GM18502 (cell line): ENCODE data around the gene CCDC9.
"Not testable (repeated sequence)": the region's sequence is repeated elsewhere in the genome, so short reads cannot be mapped to it uniquely, and the experiment has no call there.

Experiments used
- ATAC-seq: cut with Tn5 transposase; IDR thresholded peaks from one replicate; pipeline ENCODE4 v1.9.1; 2021; ENCODE audit warnings: mild to moderate bottlenecking; ENCODE audit not compliant: unreplicated experiment, poor library complexity

The CCDC9 gene

DNA sequence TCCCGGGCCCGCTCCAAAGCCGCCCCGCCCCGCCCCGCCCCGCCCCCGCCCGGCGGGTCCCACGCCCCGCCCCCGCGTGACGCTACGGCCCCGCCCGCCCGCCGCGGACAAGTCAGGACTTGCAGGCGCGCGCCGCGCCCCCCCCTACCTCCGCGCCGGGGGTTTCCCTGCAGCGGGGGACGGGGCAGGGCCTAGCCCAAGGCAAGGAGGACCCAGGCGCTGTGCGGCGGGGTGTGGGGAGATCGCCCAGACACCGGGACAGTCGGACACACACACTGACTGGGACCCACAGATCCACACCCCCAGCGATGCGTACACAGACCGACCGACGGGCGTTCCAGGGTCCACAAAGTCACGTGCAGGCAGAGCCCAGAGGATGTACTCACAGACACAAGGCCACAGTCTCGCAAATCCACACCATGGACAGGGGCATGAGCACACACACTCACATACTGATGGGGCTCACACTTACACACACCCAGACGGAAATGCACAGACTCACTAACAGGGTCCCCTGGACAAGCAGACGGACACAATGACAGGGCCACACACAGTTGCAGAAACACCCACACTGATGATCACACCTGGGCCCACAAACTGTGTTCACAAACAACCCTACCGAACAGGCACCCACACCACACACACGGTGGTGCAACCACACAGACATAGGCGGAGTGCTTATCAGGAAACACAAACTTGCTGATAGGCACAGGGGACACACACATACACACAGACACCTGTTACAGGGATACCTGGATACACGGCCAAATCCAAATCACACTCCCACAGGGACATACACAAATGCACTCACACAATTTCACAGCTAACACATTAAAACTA, 24.9 kb upstream of the CCDC9 start:
- ATAC-seq = peak; percentile 37

DNA sequence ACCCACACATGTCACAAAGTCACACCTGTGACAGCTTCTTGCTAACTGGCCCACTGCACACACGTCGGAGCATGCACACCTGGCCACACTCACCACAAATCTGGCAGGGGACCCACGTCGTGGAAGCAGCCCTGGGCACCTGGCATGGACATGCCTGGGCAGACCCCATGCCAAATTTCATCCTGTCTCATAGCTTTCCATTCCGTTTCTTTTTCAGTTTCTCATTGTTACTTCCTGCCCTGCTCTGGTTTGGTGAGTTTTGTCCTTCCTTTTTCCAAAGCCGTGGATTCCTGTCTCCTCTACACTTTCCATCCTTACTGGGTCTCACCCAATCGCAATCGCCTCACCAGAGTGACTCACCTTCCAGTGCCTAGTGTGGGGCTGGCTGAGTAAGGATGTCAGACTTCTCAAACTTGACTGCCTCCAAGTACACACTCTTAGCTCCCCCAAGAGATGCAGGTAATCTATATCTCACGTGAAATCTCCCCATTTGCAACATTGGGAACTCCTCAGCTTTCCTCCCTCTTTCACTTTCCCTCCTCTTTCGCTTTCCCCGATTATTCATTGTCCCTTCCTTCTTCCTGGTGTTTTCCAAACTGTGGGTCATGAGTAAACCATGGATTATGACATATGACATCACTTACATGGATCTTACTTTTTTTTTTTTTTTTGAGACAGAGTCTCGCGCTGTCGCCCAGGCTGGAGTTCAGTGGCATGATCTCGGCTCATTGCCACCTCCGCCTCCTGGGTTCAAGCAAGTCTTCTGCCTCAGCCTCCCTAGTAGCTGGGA, 23.7 kb upstream of the CCDC9 start:
- ATAC-seq = no peak

DNA sequence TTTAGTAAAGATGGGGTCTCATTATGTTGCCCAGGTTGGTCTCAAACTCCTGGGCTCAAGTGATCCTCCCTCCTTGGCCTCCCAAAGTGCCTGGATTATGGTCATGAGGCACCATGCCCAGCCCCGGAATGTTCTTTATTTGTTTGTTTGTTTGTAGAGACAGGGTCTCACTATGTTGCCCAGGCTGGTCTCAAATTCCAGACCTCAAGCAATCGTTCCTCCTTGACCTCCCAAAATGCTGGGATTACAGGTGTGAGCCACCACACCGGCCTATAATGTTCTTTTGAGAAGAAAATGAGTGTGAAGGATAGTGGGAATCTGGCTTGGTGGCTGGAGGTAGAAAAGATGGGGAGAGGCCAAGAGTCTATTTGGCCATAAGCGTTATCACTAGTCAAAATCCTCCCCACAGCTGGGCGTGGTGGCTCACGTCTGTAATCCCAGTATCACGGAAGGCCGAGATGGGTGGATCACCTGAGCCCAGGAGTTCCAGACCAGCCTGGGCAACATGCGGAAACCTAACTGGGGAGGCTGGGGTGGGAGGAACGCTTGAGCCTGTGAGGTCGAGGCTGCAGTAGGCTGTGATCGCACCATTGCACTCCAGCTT, 20.2 kb upstream of the CCDC9 start:
- ATAC-seq = no peak

DNA sequence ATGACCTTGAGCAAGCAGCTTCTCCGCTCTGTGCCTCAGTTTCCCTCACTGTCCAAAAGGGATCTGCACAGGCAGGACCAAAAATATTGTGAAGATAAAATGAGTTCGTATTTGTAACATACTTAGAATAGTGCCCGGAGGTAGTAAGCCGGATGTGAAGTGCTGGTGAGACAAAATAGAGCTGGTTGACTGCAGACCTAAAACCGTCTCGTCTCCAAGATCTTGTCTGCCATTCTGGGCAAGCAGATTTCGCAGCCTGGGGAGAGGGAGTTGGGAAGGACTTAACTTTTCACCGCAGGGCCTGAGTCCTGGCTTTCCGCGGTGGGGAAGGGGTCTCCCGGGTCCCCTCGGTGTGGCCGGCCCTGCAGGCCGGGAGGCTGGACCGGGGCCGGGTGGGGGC, 17.2 kb upstream of the CCDC9 start:
- no peak for ATAC-seq

DNA sequence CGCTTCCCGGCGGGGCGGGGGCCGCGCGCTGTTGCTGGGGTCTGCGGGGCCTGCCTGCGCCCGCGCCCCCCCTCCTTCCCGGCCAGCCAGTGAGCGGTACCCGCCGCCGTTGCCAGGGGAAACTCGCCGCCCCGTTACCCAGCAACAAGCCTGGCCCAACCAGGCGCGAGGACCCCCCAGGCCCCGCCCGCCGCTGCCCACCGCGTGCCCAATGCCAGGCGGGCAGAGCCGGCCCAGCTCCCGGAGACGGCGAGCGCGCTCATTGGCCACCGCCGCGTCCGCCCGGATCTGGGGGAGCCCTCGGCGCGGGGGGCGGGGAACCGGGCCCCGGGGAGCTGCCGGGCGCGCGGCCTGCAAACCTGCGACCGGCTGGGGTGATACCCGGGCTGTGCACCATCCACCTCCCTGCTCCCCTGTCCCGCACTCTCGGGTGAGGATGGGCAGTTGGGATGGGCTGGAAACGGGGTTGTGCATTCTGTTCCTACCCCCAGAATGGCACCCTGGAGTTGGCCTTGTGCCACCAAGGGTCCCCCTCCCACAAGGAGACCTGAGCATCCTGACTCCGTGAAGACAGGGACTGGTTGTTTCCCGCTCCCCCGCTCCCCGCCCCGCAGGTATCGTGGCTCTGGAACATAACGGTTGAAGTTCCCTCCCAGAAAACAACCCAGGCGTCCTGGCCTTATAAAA, 16.6 kb upstream of the CCDC9 start:
- no peak for ATAC-seq

DNA sequence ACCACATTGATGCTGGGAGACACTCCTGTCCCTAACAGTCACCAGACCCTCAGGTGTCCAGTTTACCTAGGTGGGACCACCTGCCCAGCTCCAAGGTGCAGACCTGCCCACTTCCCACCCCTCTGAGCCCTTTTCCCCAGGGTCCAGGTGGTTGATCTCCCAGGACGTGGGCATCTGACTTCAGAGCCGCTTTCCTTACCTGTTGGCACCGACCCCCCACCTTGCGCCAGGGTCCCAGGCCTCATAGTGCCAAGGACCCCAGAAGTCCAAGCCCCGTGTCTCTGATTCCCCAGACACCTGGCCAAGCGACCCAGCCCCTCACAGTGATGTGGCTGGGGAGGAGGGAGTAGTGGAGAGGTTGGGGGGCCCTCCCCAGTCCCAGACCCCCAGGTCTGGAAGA, 15.8 kb upstream of the CCDC9 start:
- ATAC-seq = no peak

DNA sequence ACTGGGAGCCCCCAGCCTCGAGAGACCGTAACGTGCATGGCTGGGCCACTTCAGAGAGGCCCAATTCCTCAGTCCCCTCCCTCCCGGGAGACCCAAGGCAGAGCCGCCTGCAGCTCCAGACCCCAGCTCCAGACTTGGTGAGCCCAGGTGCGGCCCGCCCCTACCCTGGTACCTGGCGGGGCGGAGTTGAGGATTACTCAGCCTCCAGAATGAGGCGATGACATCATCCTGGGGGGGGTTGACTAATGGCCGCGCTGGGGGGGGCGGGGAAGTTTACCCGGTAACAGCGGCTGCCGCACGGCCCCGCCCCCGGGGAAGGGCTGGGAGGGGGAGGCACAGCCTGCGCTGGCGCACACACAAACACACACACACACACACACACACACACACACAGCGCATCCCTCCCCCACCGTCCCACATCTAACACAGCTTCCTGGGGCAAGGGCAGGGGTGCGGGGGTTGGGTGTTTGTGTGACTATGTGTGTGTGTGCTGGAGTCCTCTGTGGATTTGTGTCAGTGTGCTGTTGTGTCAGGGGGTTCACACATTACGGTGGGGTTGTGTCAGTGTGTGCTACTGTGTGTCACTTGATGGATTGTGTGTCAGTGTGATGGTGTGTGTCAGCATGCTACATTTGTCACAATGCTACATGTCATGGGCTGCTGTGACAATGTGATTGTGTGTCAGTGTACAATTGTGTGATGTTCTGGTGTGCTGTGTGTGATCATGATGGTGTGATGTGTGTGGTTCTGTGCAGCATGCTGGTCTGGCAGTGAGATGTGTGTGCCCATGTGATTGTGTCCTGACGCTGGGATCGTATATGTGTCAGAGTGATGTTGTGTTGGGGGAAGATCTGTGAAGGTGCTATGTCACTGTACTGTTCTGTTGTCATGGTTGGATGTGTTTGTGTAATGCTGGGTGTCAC, 15.1 kb upstream of the CCDC9 start:
- no peak for ATAC-seq

DNA sequence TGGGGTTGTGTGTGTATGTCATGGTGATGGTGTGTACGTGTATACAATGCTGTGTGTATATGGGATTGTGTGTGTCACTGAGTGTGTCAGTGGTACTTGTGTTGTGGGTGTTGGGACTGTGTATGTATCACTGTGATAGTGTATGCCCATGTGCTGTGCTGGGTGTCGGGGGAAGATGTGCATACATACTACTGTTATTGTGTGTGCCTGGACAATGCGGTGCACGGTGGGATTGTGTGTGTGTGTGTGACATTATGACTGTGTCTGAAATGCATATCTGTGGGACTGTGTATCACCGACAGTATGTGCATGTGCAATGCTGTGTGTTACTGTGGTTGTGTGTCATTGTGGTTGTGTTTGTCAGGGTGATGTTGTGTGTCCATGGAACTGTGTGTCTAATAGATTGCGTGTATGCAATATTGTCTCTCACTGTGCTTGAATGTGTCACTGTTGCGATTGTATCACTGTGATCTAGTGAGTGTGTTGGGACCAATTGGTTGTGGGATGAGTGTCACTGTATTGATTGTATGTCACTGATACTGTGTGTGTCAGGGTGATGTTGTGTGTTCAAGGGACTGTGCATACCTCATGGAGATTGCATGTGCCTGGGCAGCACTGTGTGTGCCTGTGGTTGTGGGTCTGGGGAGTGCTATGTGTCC, 14.3 kb upstream of the CCDC9 start:
- ATAC-seq = no peak

DNA sequence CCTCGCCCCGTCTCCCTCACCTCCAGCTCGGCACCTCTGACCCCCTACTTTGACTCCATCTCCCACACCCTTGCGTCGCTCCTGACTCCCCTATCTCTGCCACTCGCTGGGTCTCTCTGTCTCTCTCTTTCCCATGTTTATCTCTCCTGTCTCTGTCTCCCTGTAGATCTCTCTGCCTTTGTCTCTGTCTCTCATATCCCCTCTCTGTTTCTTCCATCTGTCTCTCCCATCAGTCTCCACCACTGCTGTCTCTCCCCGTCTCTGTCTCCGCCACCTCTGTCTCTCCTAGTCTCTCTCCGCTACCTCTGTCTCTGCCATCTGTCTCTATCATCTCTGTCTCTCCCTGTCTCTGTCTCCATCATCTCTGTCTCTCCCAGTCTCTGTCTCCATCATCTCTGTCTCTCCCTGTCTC, 13.0 kb upstream of the CCDC9 start:
- peak; percentile 4 for ATAC-seq

DNA sequence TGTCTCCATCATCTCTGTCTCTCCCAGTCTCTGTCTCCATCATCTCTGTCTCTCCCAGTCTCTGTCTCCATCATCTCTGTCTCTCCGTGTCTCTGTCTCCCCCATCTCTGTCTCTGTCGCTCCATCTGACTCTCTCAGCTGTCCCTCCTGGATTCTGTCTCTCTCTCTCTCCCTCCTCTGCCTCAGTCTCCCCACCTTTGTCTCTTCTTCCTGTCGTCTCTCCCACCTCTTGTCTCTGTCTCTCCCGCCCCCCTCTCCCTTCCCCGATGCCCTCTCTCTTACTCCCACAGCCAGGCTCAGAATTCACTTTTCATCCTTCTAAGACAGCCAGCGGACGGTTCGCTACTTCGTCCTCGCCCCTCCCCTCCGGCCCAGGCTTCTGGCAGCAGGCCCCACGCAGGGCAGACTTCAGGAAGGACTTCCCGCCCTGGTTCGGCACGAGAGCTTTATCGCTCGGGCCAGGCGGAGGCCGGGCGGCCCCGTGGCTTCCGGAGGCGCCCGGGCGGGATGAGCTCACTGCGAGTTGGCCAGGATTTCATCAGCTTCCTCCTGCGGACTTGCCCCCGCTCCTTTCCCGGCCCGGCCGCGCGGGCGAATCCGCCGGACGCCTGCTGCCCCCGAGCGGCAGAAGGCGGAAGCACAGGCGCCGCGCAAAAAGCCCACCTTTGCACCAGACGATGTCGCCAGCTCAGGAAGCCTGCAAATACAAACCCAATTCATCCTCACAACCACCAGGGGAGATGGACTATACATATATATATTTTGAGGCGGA, 12.4 kb upstream of the CCDC9 start:
- ATAC-seq = peak; percentile 64

DNA sequence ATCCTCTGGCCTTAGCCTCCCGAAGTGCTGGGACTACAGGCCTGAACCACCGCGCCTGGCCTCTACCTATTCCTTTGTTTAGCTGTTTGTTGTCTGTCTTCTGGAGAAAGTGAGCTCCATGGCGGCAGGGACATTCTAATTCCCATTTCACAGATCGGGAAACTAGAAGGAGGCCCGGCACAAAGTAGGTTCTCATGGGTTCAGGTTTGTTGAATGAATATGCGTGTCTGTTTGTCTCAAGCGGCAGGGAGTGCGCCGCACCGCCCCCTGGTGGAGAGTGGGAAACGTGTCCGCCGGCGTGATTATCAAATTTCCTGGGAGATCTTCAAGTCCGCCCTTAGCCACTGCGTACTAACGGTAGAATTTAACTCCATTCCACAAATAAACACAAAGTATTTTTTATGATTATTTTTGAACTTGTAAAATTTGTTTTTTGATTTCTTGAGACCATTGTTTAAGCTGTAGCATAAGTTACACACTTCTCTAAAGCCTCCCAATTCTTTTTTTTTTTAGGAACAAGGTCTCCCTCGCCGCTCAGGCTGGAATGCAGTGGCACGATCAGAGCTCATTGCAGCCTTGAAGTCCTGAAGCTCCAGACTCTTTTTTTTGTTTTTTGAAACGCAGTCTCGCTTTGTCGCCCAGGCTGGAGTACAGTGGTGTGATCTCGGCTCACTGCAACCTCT, 8.9 kb upstream of the CCDC9 start:
- ATAC-seq = no peak

DNA sequence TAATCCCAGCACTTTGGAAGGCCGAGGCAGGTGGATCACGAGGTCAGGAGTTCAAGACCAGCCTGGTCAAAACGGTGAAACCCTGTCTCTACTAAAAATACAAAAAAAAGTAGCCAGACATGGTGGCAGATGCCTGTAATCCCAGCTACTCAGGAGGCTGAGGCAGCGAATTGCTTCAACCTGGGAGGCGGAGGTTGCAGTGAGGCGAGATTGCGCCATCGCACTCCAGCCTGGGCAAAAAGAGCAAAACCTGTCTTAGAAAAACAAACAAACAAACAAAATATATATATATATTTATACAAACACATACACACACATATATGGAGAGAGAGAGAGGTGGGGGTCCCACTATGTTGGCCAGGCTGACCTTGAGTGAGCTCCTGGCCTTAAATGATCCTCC, 3.3 kb upstream of the CCDC9 start:
- ATAC-seq = not testable (repeated sequence)

DNA sequence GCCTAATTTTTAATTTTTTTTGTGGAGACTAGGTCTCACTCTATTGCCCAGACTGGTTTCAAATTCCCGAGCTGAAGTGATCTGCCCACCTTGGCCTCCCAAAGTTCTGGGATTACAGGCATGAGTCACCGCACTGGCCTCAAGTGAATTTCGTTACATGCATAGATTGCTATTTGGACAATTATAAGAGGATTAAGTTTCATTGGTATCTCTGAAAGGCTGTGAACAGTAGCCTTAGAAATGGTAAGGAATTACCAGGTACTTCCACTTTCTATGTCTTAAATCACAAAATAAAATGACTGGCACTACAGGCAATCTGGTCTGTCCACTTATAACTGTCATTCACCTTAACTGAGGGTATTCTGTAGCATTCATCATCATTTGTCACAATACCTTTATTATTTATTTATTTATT, 2.9 kb upstream of the CCDC9 start:
- ATAC-seq = no peak

DNA sequence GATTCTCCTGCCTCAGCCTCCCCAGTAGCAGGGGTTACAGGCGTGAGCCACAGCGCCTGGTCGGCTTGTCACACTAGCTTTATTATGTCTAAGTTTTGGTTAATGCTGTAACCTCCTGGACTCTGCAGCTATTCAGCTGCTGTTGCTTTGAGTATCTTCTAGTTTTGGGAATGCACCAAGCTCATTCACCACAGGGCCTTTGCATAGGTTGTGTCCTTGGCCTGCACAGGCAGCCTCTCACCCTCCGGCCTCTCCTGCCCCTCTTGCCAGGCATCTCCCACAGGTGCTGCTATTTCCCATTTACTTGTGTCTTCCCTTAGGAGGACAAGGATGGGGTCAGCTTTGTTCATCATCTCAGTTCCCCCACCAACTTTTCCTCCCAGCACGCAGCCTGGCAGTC, 2.4 kb upstream of the CCDC9 start:
- no peak for ATAC-seq

DNA sequence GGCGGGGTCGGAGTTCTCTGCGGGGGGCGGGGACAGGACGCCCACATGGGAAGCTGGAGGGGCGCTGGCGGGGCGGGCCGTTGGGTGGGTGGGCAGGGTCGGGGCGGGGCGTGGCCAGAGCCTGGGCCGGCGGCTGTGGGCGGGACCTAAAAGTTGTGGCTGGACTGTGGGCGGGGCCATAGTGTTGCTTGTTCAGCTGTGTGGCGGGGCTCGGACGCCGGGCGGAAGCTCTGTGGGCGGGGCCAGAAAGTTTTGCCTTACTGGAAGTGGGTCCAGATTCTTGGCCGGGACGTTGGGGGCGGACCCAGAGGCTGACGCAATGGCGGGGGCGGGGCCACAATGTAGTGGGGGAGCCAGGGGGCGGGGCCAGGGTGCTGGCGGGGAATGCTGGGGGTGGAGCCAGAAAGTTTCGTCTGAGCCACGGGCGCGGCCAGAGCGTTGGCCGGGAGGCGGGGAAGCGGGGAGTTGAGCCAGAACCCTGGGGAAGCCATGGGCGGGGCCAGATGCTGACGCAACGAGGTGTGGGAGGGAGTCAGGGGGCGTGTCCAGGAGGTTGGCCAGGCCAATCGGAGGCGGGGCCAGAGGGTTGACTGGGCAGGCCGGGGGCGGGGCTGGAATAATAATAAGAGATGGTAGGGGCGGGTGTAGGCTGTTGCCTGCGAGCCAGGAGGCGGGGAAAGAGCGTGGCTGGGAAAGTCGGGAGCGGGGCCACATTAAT, 527 bp downstream of the CCDC9 start:
- ATAC-seq = peak; percentile 71

DNA sequence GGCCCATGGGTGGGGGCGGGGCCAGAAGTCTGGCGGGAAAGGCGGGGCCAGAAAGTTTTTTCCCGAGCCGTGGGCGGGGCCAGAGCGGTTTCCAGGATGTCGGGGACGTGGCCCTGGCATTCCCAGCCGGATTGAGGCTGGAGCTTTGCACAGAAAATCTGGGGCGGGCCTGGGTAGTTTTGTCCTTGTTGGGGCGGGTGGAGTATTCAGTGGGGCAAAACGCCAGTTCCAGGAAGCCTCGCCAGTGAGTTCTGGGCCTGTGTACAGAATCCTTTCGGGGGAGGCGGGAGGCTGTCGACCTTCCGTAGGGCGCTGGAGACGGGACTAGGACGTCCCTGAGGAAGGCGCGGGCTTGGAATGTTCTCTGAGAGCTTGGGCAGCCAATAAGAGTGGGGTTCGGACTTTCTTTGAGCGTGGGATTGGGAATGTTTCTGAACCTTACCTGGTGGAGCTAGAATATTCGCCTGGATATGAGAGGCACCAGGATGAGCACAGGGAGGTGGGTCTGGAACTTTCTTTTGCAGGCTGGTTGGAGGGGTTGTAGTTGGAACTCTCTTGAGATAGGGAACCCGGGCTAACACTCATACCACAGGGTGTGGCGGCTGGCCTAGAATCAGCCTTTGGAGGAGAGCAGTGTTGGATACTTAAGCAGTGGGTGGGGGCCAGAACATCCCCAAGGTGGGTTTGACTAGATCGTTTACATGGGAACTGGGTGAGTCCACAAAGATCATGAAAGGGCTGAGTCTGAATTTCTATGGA, 1.3 kb downstream of the CCDC9 start:
- no peak for ATAC-seq

DNA sequence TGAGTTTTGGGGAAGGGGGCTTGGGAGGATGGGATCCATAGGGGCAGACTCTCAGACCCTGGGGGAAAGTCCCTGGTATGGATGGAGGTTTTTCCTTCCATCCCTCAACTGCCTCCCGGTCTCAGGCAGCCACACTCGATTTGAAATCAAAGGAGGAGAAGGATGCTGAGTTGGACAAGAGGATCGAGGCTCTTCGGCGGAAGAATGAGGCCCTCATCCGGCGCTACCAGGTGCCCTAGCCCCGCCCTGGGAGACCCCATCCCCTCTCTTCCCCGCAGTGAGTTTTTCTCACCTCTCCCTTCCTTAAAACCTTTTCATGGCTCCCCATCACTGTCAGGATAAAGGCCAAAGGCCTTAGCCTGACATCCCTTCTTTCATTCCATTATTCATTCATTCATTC, 2.1 kb downstream of the CCDC9 start:
- no peak for ATAC-seq
